B cell (primary cell): ENCODE measurements around the gene DIRAS1. TPM values are rescaled to one million over a fixed set of nuclear protein-coding genes. Genes with fewer than 3 reads are reported as not detected.

Source experiments
- ATAC-seq: fragments of 200-7000 bp; cut with Tn5 transposase; one replicate; pipeline ENCODE4 v1.10.0; 2021; ENCODE audit warnings: low read depth, mild to moderate bottlenecking, moderate number of reproducible peaks, moderate library complexity
- CTCF ChIA-PET: fragments of 350-600 bp; sonication (Branson Sonifier 250); formaldehyde crosslinking; loops from one replicate; lab custom pipeline; 2021; ENCODE audit warnings: antibody characterized with exemption, inconsistent platforms; lab: Charles Lee
- POLR2A ChIA-PET: fragments of 350-600 bp; sonication (Branson Sonifier 250); formaldehyde crosslinking; loops from one replicate; lab custom pipeline; 2021; ENCODE audit warnings: antibody characterized with exemption; lab: Charles Lee
- DNase-seq: peaks from one replicate; pipeline ENCODE4 v3.0.0; 2013
- H2AFZ ChIP-seq: 2 replicates; pipeline ENCODE4 v1.6.1; 2012; ENCODE audit warnings: mild to moderate bottlenecking, low read depth, low read length; ENCODE audit not compliant: insufficient read depth, poor library complexity, severe bottlenecking
- H3K27ac ChIP-seq, 2 donors: 1 replicate in 1 of 2; 2 replicates in 1 of 2; pipeline ENCODE4 v1.5.1; 2012 to 2013; ENCODE audit warnings: low read length in 2 of 2, mild to moderate bottlenecking in 2 of 2, moderate library complexity in 1 of 2
- H3K27me3 ChIP-seq, 4 experiments: fragments of 200-600 bp in 1 of 4; sonication (generic) in 1 of 4; replicated peaks in 1 of 4; 1 replicate in 2 of 4; 2 replicates in 2 of 4; pipeline versions ENCODE4 v1.6.1 to v1.7.0; 2013 to 2016; ENCODE audit warnings: low read length in 3 of 4, mild to moderate bottlenecking in 2 of 4, mixed read lengths in 1 of 4, moderate library complexity in 1 of 4; ENCODE audit not compliant: insufficient read depth in 4 of 4, control insufficient read depth in 3 of 4; ENCODE audit errors: control extremely low read depth in 1 of 4
- H3K36me3 ChIP-seq, 2 experiments: replicated peaks in 1 of 2; 1 replicate in 1 of 2; 2 replicates in 1 of 2; pipeline versions ENCODE4 v1.6.1 to v1.7.1; 2013; ENCODE audit warnings: low read length in 1 of 2; ENCODE audit not compliant: insufficient read depth in 2 of 2, control insufficient read depth in 1 of 2; ENCODE audit errors: control extremely low read depth in 1 of 2, extremely low read depth in 1 of 2
- H3K4me1 ChIP-seq, 2 donors: fragments of 200-600 bp in 1 of 2; sonication (generic) in 1 of 2; 1 replicate in 1 of 2; 2 replicates in 1 of 2; pipeline versions ENCODE4 v1.5.1 to v1.6.1; 2013 to 2017; ENCODE audit warnings: low read length in 2 of 2; ENCODE audit not compliant: control insufficient read depth in 2 of 2, insufficient read depth in 2 of 2
- H3K4me2 ChIP-seq: replicated peaks from 2 replicates; pipeline ENCODE3; 2012; ENCODE audit warnings: mild to moderate bottlenecking, low read depth, low read length; ENCODE audit not compliant: poor library complexity, severe bottlenecking
- H3K4me3 ChIP-seq, 5 experiments: fragments of 200-600 bp in 1 of 5; sonication (generic) in 1 of 5; 1 replicate in 3 of 5; 2 replicates in 2 of 5; pipeline versions ENCODE4 v1.5.1 to v1.7.0; 2011 to 2016; ENCODE audit warnings: low read length in 4 of 5, mild to moderate bottlenecking in 4 of 5, low read depth in 2 of 5, control low read depth in 1 of 5, moderate library complexity in 1 of 5; ENCODE audit not compliant: insufficient read depth in 1 of 5; ENCODE audit errors: control extremely low read depth in 1 of 5, extremely low read depth in 1 of 5
- H3K79me2 ChIP-seq: fragments of 200-600 bp; sonication (generic); one replicate; pipeline ENCODE4 v1.6.0; 2016; ENCODE audit warnings: low read length; ENCODE audit not compliant: control insufficient read depth, insufficient read depth
- H3K9ac ChIP-seq: fragments of 200-600 bp; sonication (generic); 2 replicates; pipeline ENCODE4 v1.6.1; 2017; ENCODE audit warnings: mild to moderate bottlenecking, low read length, moderate library complexity
- H3K9me3 ChIP-seq, 3 donors: one replicate each; pipeline versions ENCODE4 v1.6.1 to v1.7.1; 2013; ENCODE audit warnings: low read length in 2 of 3; ENCODE audit not compliant: control insufficient read depth in 2 of 3, insufficient read depth in 1 of 3; ENCODE audit errors: control extremely low read depth in 1 of 3
- H4K20me1 ChIP-seq: 2 replicates; pipeline ENCODE4 v1.6.0; 2012; ENCODE audit warnings: mild to moderate bottlenecking, low read length; ENCODE audit not compliant: insufficient read depth, control insufficient read depth, poor library complexity, severe bottlenecking
- H3K27ac Mint-ChIP-seq: one replicate; pipeline ENCODE4 v1.8.0; 2021; ENCODE audit warnings: mixed read lengths
- H3K27me3 Mint-ChIP-seq: one replicate; pipeline ENCODE4 v1.8.0; 2021; ENCODE audit warnings: mixed read lengths
- H3K4me1 Mint-ChIP-seq: one replicate; pipeline ENCODE4 v1.8.0; 2021; ENCODE audit warnings: mixed read lengths
- H3K4me3 Mint-ChIP-seq: one replicate; pipeline ENCODE4 v1.8.0; 2021; ENCODE audit warnings: mixed read lengths
- H3K9me3 Mint-ChIP-seq: one replicate; pipeline ENCODE4 v1.8.0; 2022; ENCODE audit warnings: mixed read lengths; ENCODE audit not compliant: insufficient read depth
- CTCF ChIP-seq: fragments of 200-600 bp; IDR thresholded peaks from one replicate; pipeline ENCODE4 v1.8.0; 2022; ENCODE audit warnings: antibody characterized with exemption, mild to moderate bottlenecking
- EZH2 ChIP-seq: IDR thresholded peaks from 2 replicates; pipeline ENCODE4 v1.6.1; 2012; ENCODE audit warnings: borderline replicate concordance, low read depth, mild to moderate bottlenecking, moderate library complexity, low read length; ENCODE audit not compliant: insufficient read depth, poor library complexity, severe bottlenecking
- WGBS: methylation state at CpG from one replicate; pipeline ENCODE4 v1.1.5; 2013; ENCODE audit warnings: missing lambda C conversion rate; ENCODE audit not compliant: insufficient coverage; 5-methylcytosine and 5-hydroxymethylcytosine counted together
- intact Hi-C: fragments of 100-400 bp; cut with micrococcal nuclease; formaldehyde crosslinking; loops from one replicate; pipeline ENCODE4 v1.10.0; 2022
- polyA plus RNA-seq: library from polyadenylated mRNA; depleted of rRNA; stranded (reverse); fragments of >200 nt; gene quantifications from 2 replicates; pipeline ENCODE4 v1.2.3, GENCODE V29; 2012
- total RNA-seq, 2 donors: library from RNA; stranded (reverse); fragments of 120-200 nt in 1 of 2; gene quantifications; 1 replicate in 1 of 2; 2 replicates in 1 of 2; pipeline versions ENCODE4 v1.2.3 to v1.2.4, GENCODE V29; 2013 to 2022

The DIRAS1 gene
- total and polyA plus RNA-seq, 2 donors (not counting 1 experiment from before 2014, with no cell fraction given): 5.2 to 23.7 TPM

DNA sequence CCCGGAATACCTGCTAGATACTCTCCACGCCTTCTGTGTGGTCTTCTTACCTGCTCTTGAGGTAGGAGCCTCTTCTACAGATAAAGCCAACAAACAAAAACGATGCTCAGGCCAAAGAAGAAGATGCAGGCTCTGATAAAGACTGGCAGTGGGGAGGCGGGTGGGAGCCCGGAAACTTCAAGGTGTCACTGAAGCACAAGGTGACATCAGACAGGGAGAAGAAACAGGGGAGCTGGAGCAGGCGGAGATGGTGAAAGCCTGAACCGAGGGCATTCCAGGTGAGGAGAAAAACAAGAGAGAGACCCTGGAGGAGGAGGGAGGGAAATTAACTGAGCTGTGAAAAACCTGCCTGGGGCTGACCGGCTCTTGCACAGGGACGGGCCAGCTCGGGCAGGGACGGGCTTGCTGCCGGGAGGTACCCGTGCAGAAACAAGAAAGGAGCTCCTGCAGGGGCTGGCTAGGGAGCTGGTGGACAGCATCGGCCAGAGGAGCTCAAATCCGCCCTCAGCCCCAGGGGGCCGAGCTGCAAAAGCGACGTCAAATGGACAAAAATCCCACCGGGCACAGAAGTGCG lies 37.7 kb downstream of the DIRAS1 start:
- Histone ChIP-seq H3K4me1 (peaks cover 41 to 67% of the 10 kb centered on the region in 2 donors), H2AFZ (no peak overlapping the region), H3K27ac (peak overlapping the region; percentile 2 to 99), H3K36me3 (peaks cover 1 to 31% of the 10 kb centered on the region in 2 experiments), H3K9me3 (peaks cover 0 to 32% (median 11%) of the 10 kb centered on the region in 3 donors), H3K9ac (no peak overlapping the region), H3K27me3 (no peaks in the 10 kb centered on the region), H3K79me2 (peaks cover 89% of the 10 kb centered on the region), H4K20me1 (peaks cover 16% of the 10 kb centered on the region), H3K4me2 (no peak overlapping the region), H3K4me3 (no peak overlapping the region)
- 94% methylated on average over 18 of the region's 20 CpGs for WGBS
- Mint-ChIP-seq H3K27me3 (no peaks in the 10 kb centered on the region), H3K27ac (peak overlapping the region; percentile 99), H3K4me1 (peaks cover 54% of the 10 kb centered on the region), H3K4me3 (peak overlapping the region; percentile 56), H3K9me3 (peaks cover 6% of the 10 kb centered on the region)
- no peak for ATAC-seq
- no peak for TF ChIP-seq EZH2
- no peak for TF ChIP-seq CTCF
- DNase-seq: peak; percentile 38
- ChIA-PET POLR2A (interaction anchor here (6.6 kb wide), 1 partner anchor 17 kb away, joined by 86 read pairs; the partner anchor contains the start of gene GNG7), CTCF (interaction anchor here (0.7 to 3.4 kb wide), 2 partner anchors 15 to 66 kb away, joined by 4 to 19 read pairs; no protein-coding TSS in a partner anchor)
- intact Hi-C loops: no loop called here

GRCh38 chr19:2680808-2681207 lies 40.4 kb downstream of the DIRAS1 start:
- Histone ChIP-seq H4K20me1 (peaks cover 6% of the 10 kb centered on the region), H3K4me2 (peak overlapping the region; percentile 66), H3K4me3 (peak overlapping the region in 1 of 5 experiments; percentile 14), H3K9me3 (peaks cover 0 to 41% (median 16%) of the 10 kb centered on the region in 3 donors), H3K9ac (peak overlapping the region; percentile 52), H3K4me1 (peaks cover 59 to 82% of the 10 kb centered on the region in 2 donors), H3K36me3 (peaks cover 1 to 40% of the 10 kb centered on the region in 2 experiments), H3K27me3 (no peaks in the 10 kb centered on the region), H3K27ac (peak overlapping the region; percentile 99 to 100), H3K79me2 (peaks cover 89% of the 10 kb centered on the region), H2AFZ (no peak overlapping the region)
- TF ChIP-seq EZH2: no peak
- no peak for TF ChIP-seq CTCF
- WGBS: 1% methylated on average over 9 of the region's 11 CpGs
- peaks cover 6% of the 10 kb centered on the region for H3K9me3 Mint-ChIP-seq
- H3K4me3 Mint-ChIP-seq: peak overlapping the region; percentile 77
- ChIA-PET POLR2A (interaction anchor here (0.6 to 6.6 kb wide), 8 partner anchors 12 to 81 kb away, joined by 3 to 86 read pairs (median 5); partner anchors contain the start of gene GNG7), CTCF (interaction anchor here (1.1 to 3.4 kb wide), 7 partner anchors 18 to 69 kb away, joined by 3 to 19 read pairs (median 6); partner anchors contain the start of gene GNG7)
- H3K27me3 Mint-ChIP-seq: no peaks in the 10 kb centered on the region
- H3K27ac Mint-ChIP-seq: peak overlapping the region; percentile 99
- ATAC-seq (peak; percentile 46), DNase-seq (peak; percentile 93)
- peaks cover 72% of the 10 kb centered on the region for H3K4me1 Mint-ChIP-seq
- intact Hi-C loops: loop anchor here (1.0 to 2.0 kb wide), 4 partner anchors 17 to 54 kb away; no protein-coding TSS in a partner anchor
